ENCODE measurements around the gene RFX3. TPM values are rescaled to one million over a fixed set of nuclear protein-coding genes. Genes with fewer than 3 reads are reported as not detected.

Gene RFX3
- total and polyA plus RNA-seq, 2 of the 13 experiments (the other 11 are each of a cell fraction or from before 2014, with no cell fraction given), result 2.7 to 5.3 TPM

- TF ChIP-seq KDM5B (CRISPR knock-in tag; IDR thresholded peaks at IDR 0.05; ENCODE audit: borderline replicate concordance) (no peak), GLMP (CRISPR knock-in tag; IDR thresholded peaks at IDR 0.05; ENCODE audit: borderline replicate concordance) (no peak), ZNF782 (CRISPR knock-in tag; IDR thresholded peaks at IDR 0.05; ENCODE audit: borderline replicate concordance) (no peak), ZNF776 (CRISPR knock-in tag; IDR thresholded peaks at IDR 0.05) (no peak), PHF5A (CRISPR knock-in tag; IDR thresholded peaks at IDR 0.05; ENCODE audit: low read depth, unreplicated experiment) (no peak), ZNF567 (CRISPR knock-in tag; IDR thresholded peaks at IDR 0.05; ENCODE audit: borderline replicate concordance) (no peak), ARID3A (IDR thresholded peaks at IDR 0.05; ENCODE audit: low read depth, low read length) (peak; percentile 78), NR2F1 (CRISPR knock-in tag; IDR thresholded peaks at IDR 0.05) (peak; percentile 88 to 98), FOXP1 (IDR thresholded peaks at IDR 0.05) (no peak), FOXP1 (CRISPR knock-in tag; IDR thresholded peaks at IDR 0.05) (peak; percentile 45), MLLT10 (CRISPR knock-in tag; IDR thresholded peaks at IDR 0.05) (no peak), ZMAT3 (CRISPR knock-in tag; conservative IDR thresholded peaks at IDR 0.05) (no peak), MAFF (IDR thresholded peaks at IDR 0.05; ENCODE audit: low read depth, low read length) (no peak), GATAD1 (CRISPR knock-in tag; IDR thresholded peaks at IDR 0.05) (no peak), ZSCAN20 (CRISPR knock-in tag; IDR thresholded peaks at IDR 0.05; ENCODE audit: borderline replicate concordance) (no peak), RXRB (CRISPR knock-in tag; IDR thresholded peaks at IDR 0.05; ENCODE audit: borderline replicate concordance) (peak; percentile 59; the same call in 1 of the 2 replicates), ZFP36 (IDR thresholded peaks at IDR 0.05; ENCODE audit: borderline replicate concordance, low read depth, low read length, partially characterized antibody) (no peak), TARDBP (CRISPR knock-in tag; IDR thresholded peaks at IDR 0.05) (no peak), NFIC (IDR thresholded peaks at IDR 0.05; ENCODE audit: low read length) (no peak; the same call in 1 of the 2 replicates), ZNF775 (CRISPR knock-in tag; IDR thresholded peaks at IDR 0.05; ENCODE audit: borderline replicate concordance) (no peak), HMG20A (CRISPR knock-in tag; IDR thresholded peaks at IDR 0.05; ENCODE audit: borderline replicate concordance) (peak; percentile 85; the same call in 1 of the 2 replicates), KDM4B (CRISPR knock-in tag; IDR thresholded peaks at IDR 0.05) (no peak), ZXDC (CRISPR knock-in tag; IDR thresholded peaks at IDR 0.05) (no peak), FOXK1 (CRISPR knock-in tag; IDR thresholded peaks at IDR 0.05; ENCODE audit: borderline replicate concordance, low read depth) (no peak; the same call in 1 of the 2 replicates), BRCA1 (CRISPR knock-in tag; IDR thresholded peaks at IDR 0.05) (no peak)
- TF ChIP-seq, protein P1, sequence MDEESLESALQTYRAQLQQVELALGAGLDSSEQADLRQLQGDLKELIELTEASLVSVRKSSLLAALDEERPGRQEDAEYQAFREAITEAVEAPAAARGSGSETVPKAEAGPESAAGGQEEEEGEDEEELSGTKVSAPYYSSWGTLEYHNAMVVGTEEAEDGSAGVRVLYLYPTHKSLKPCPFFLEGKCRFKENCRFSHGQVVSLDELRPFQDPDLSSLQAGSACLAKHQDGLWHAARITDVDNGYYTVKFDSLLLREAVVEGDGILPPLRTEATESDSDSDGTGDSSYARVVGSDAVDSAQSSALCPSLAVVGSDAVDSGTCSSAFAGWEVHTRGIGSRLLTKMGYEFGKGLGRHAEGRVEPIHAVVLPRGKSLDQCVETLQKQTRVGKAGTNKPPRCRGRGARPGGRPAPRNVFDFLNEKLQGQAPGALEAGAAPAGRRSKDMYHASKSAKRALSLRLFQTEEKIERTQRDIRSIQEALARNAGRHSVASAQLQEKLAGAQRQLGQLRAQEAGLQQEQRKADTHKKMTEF (CRISPR knock-in tag; IDR thresholded peaks at IDR 0.05), result no peak; the same call in 1 of the 2 replicates
Measured at GRCh38 chr9:3343671-3344070, 182.1 kb downstream of the RFX3 start (continued).

Data from HepG2 (cell line).